ENCODE measurements around the gene KRT33A.
"Not testable (repeated sequence)": the region's sequence is repeated elsewhere in the genome, so short reads cannot be mapped to it uniquely, and the experiment has no call there.

KRT33A gene

DNA sequence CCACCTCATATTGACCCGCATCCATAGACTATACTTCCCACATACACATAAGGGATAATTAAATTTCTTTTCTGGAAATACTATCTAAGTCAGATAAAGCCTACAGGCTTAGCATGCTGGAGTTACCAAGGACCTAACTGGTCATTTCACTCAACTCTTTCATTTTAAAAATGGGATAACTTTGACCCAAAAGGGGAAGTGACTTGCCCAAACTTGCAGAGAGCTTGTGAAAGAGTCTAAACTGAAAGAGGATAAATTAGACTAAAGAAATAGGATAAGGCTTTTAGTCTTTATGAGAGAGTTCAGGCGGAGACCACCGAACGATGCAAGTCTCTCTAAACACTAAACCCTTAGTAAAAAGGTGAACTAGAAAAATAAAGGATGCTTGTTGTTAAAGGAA is 3.9 kb upstream of the KRT33A start:
- no peak for DNase-seq (ENCODE audit: low read depth)
- TF ChIP-seq, protein P1, sequence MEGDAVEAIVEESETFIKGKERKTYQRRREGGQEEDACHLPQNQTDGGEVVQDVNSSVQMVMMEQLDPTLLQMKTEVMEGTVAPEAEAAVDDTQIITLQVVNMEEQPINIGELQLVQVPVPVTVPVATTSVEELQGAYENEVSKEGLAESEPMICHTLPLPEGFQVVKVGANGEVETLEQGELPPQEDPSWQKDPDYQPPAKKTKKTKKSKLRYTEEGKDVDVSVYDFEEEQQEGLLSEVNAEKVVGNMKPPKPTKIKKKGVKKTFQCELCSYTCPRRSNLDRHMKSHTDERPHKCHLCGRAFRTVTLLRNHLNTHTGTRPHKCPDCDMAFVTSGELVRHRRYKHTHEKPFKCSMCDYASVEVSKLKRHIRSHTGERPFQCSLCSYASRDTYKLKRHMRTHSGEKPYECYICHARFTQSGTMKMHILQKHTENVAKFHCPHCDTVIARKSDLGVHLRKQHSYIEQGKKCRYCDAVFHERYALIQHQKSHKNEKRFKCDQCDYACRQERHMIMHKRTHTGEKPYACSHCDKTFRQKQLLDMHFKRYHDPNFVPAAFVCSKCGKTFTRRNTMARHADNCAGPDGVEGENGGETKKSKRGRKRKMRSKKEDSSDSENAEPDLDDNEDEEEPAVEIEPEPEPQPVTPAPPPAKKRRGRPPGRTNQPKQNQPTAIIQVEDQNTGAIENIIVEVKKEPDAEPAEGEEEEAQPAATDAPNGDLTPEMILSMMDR (conservative IDR thresholded peaks at IDR 0.05; ENCODE audit: low read depth, low read length): no peak

DNA sequence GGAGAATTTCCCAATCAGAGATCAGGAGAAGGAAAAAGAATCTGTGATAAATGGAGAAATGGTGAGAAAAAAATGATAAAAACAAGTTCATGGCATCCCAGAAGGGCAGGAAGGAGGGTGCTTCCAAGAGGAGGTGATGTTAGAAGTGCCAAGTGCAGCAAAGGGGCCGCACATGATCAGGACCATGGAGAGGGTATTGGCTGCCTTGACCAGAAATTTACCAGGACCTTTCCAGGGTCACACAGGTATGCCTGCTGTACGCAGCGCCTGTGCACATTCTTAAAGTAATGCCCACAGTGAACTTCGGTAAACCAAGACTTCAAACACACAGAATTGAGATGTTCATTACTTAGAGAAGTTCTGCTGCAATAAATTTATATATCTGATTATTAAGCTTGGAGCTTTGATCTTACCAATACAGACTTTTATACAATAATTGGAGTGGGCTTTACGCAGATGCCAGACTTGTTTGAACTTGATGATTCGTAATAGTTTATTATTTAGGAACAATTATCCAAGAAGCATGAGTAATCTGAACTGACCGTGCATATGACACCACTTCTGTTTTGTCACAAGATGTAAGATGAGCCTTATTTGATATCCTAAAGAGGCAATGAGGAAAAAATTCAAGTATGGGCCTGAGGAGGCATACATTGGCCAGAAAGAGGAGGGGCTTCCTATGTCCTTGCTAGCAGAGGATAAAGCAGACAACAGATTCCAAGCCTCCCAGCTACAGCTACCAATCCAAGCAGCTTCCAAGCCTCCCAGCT is 2.2 kb upstream of the KRT33A start:
- no peak overlapping the region for H3K4me3 ChIP-seq (ENCODE audit: low read length)
- TF ChIP-seq, protein P1 (conservative IDR thresholded peaks at IDR 0.05; ENCODE audit: low read depth, low read length): no peak
- no peak for DNase-seq (ENCODE audit: low read depth)

More for the DNA sequence above, 3.9 kb upstream of the KRT33A start:
- no peak overlapping the region for H3K4me3 ChIP-seq (ENCODE audit: low read length)

DNA sequence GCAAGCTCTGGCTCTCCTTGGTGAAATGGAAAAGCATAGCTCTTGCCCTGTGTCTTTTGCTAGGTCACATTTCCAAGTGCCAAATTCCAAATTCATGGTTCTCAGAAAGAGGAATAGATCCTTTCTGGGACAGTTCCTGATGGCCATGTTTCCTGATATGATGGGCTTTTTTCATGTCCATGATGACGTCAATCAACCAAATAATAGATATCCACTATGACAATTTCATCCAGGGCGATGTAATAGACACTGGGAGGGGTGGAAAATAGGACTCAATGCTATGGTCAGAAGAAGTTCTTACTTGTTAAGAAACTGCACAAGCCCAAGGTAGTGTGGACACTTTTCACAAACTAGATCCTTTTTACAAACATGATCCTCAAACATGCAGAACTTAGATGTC is 549 bp upstream of the KRT33A start:
- H3K4me3 ChIP-seq (ENCODE audit: low read length): no peak overlapping the region
- DNase-seq (ENCODE audit: low read depth): no peak
- TF ChIP-seq, protein P1 (conservative IDR thresholded peaks at IDR 0.05; ENCODE audit: low read depth, low read length): no peak

DNA sequence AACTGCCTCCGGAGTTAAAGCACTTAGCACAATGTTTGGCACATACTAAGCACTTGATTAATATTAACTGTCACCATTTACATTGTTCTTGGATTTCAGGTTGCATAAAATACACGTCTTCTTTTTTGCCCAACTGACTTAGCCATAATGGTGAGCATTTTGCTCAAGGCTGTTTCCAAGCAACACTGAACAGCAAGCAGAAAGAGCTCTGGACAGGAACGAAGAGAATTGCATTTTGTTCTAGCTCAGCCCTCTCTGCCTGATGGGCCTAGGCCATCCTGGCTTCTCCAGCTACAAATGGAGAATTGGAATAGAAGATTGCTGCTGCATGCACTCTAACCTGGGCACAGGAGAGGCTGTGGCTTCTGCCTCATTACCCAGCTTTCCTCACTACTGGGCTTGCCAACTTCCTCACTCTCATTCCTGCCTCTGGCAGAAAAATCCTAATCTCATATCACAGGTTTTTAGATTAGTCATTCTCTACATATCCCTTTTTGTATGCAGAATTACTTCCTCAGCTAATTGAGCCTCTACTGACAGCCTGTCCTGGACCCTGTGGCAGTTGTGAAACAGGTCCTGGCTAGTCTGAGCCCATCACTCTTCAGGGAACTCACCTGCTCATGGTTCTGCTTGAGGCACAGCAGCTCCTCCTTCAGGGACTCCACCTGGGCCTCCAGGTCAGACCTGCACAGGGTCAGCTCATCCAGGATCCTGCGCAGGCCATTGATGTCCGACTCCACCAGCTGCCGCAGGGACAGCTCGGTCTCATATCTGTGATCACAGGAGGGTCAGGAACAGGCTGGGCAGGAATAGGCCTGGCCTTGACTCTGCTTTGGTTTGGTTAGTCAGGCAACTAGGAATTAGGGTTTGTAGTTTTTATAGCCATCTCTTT is 2.5 kb downstream of the KRT33A start:
- no peak overlapping the region for H3K4me3 ChIP-seq (ENCODE audit: low read length)
- DNase-seq (ENCODE audit: low read depth): no peak
- TF ChIP-seq, protein P1 (conservative IDR thresholded peaks at IDR 0.05; ENCODE audit: low read depth, low read length): no peak

DNA sequence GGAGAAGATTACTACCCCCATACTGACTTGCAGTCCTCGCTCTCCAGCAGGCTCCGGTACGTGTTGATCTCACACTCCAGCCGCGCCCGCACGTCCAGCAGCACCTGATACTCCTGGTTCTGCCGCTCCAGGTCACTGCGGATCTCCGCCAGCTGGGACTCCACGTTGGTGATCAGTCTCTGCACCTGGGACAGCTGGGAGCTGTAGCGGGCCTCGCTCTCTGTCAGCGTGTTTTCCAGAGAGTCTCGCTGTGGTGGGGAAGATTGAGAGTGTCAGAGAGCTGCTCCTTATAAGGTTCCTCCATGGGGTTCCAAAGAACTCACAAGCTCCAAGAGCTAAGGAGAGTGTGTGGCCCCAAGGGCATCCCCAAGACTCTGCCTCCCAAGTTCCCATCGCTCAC is 4.2 kb downstream of the KRT33A start:
- H3K4me3 ChIP-seq (ENCODE audit: low read length); DNase-seq (ENCODE audit: low read depth): not testable (repeated sequence)

DNA sequence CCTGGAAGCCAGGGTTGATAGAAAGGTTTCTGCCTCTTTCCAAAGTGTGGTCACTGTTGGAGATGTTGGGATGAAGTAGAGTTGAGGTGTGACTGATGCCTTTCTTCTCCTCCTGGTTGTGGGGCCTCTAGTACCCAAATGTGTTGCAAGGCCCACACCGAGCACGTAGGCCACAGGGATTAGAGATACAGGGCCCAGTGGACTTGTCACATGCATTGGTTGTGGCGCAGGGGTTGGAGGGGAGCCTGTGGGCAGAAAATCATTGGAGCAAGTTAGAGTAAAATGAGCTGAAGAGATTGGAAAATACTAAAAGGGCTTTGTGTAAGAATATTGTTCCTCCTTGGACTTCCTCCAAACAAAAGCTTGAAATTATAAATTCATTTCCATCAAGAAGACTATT is 4.6 kb downstream of the KRT33A start:
- TF ChIP-seq, protein P1 (conservative IDR thresholded peaks at IDR 0.05; ENCODE audit: low read depth, low read length): no peak
- H3K4me3 ChIP-seq (ENCODE audit: low read length): no peak overlapping the region
- DNase-seq (ENCODE audit: low read depth): no peak

DNA sequence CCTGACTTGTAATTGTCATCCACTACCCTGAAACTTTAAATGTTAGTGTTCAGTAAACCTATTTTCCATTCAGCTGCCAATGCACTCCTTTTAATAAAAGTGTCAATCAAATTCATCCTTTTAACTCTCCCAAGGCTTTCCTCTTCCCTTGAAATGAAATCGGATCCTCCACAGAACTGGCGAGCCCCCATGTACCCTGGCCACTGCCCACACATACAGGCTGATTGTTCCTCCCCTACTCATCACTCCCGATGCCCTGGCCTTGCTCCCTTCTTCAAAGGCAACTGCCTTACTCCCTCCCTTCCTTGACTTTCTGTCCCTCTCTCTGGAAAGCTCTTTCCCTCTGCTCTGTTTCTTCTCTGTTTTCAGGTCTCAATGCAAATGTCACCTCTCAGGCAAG is 7.6 kb downstream of the KRT33A start:
- no peak overlapping the region for H3K4me3 ChIP-seq (ENCODE audit: low read length)
- TF ChIP-seq, protein P1 (conservative IDR thresholded peaks at IDR 0.05; ENCODE audit: low read depth, low read length): no peak
- no peak for DNase-seq (ENCODE audit: low read depth)

Data from retinal pigment epithelial cell (primary cell).